Muscle layer of colon (tissue), 2 donors: ENCODE results near the gene HSPG2.

Experiments used
- H3K27ac ChIP-seq: one replicate; pipeline ENCODE4 v1.7.0; 2013; ENCODE audit warnings: low read depth, mild to moderate bottlenecking, low read length, moderate library complexity
- H3K27me3 ChIP-seq, 2 donors: one replicate each; pipeline ENCODE4 v1.7.0; 2013; ENCODE audit warnings: low read length in 2 of 2, mild to moderate bottlenecking in 2 of 2; ENCODE audit not compliant: insufficient read depth in 2 of 2, control insufficient read depth in 1 of 2
- H3K36me3 ChIP-seq: one replicate; pipeline ENCODE4 v1.7.0; 2013; ENCODE audit warnings: mild to moderate bottlenecking, low read length; ENCODE audit not compliant: insufficient read depth
- H3K4me1 ChIP-seq: one replicate; pipeline ENCODE4 v1.7.0; 2013; ENCODE audit warnings: mild to moderate bottlenecking, low read length; ENCODE audit not compliant: insufficient read depth
- H3K4me3 ChIP-seq, 2 donors: one replicate each; pipeline ENCODE4 v1.7.0; 2013; ENCODE audit warnings: low read length in 2 of 2, low read depth in 1 of 2, mild to moderate bottlenecking in 1 of 2, moderate library complexity in 1 of 2
- H3K9ac ChIP-seq: one replicate; pipeline ENCODE4 v1.7.0; 2013; ENCODE audit warnings: low read length
- H3K9me3 ChIP-seq: one replicate; pipeline ENCODE4 v1.7.0; 2013; ENCODE audit warnings: mild to moderate bottlenecking, low read length
- donor health status: abdominal sarcoma.
- donor health status: Adenocarcinoma of cecum.

The HSPG2 gene

GRCh38 chr1:21775550-21775914 lies 161.6 kb downstream of the HSPG2 start:
- Histone ChIP-seq H3K36me3 (no peaks in the 10 kb centered on the region), H3K4me1 (peaks cover 9% of the 10 kb centered on the region), H3K9me3 (no peaks in the 10 kb centered on the region), H3K4me3 (no peak overlapping the region), H3K27ac (no peak overlapping the region), H3K27me3 (no peaks in the 10 kb centered on the region), H3K9ac (no peak overlapping the region)

GRCh38 chr1:21774835-21775549 lies 162.1 kb downstream of the HSPG2 start:
- Histone ChIP-seq H3K4me3 (no peak overlapping the region), H3K27ac (no peak overlapping the region), H3K4me1 (peaks cover 4% of the 10 kb centered on the region), H3K9me3 (no peaks in the 10 kb centered on the region), H3K9ac (no peak overlapping the region), H3K36me3 (no peaks in the 10 kb centered on the region), H3K27me3 (no peaks in the 10 kb centered on the region)

- no peak overlapping the region for H3K4me3 ChIP-seq
- H3K9ac ChIP-seq = no peak overlapping the region
- no peaks in the 10 kb centered on the region for H3K36me3 ChIP-seq
- no peak overlapping the region for H3K27ac ChIP-seq
- H3K4me1 ChIP-seq = no peaks in the 10 kb centered on the region
- no peaks in the 10 kb centered on the region for H3K27me3 ChIP-seq
- H3K9me3 ChIP-seq = no peaks in the 10 kb centered on the region
These were observed 163.5 kb downstream of the HSPG2 start for GRCh38 chr1:21773585-21773984.
